Measurements from ENCODE around the gene MEF2A.

- no peak for TF ChIP-seq POLR2A (IDR thresholded peaks at IDR 0.05; ENCODE audit: low read depth, low read length)
- no peak for TF ChIP-seq POU2F2 (IDR thresholded peaks at IDR 0.05; ENCODE audit: low read depth, low read length)
Observed at GRCh38 chr15:99728916-99729315, 163.1 kb downstream of the MEF2A start.
